Keratinocyte (primary cell): Measurements from ENCODE around the gene ZNF70. TPM values are rescaled to one million over a fixed set of nuclear protein-coding genes. Genes with fewer than 3 reads are reported as not detected.
A peak's percentile ranks its signal among the peaks of the same experiment; 100 is the strongest.

ENCODE experiments used
- DNase-seq: peaks from one replicate; pipeline ENCODE4 v3.0.0-alpha.2; 2011; ENCODE audit warnings: low read depth, missing footprints, low spot score
- FAIRE-seq: peaks from 2 replicates; lab custom pipeline; 2011; peaks lifted over from hg19 to GRCh38; lab: Jason Lieb, UNC
- H2AFZ ChIP-seq: 2 replicates; pipeline ENCODE4 v1.6.0; 2012; ENCODE audit warnings: low read length, control low read depth, inconsistent platforms; ENCODE audit not compliant: control insufficient read depth
- H3K27ac ChIP-seq: 2 replicates; pipeline ENCODE4 v1.5.1; 2011; ENCODE audit warnings: low read length; ENCODE audit not compliant: control insufficient read depth, insufficient read depth
- H3K27me3 ChIP-seq: 3 replicates; pipeline ENCODE4 v1.6.0; 2011; ENCODE audit warnings: low read length; ENCODE audit not compliant: control insufficient read depth, insufficient read depth; ENCODE audit errors: extremely low read depth
- H3K36me3 ChIP-seq, 2 experiments: 2 replicates in 1 of 2; 3 replicates in 1 of 2; pipeline ENCODE4 v1.5.1; 2011; ENCODE audit warnings: low read length in 2 of 2, mild to moderate bottlenecking in 1 of 2; ENCODE audit not compliant: control insufficient read depth in 2 of 2, insufficient read depth in 2 of 2; ENCODE audit errors: extremely low read depth in 1 of 2
- H3K4me1 ChIP-seq: 3 replicates; pipeline ENCODE4 v1.5.1; 2011; ENCODE audit warnings: low read length; ENCODE audit not compliant: control insufficient read depth, insufficient read depth; ENCODE audit errors: extremely low read depth
- H3K4me2 ChIP-seq: 3 replicates; pipeline ENCODE4 v1.6.0; 2011; ENCODE audit warnings: low read depth, low read length; ENCODE audit not compliant: control insufficient read depth, insufficient read depth; ENCODE audit errors: extremely low read depth
- H3K4me3 ChIP-seq, 3 experiments: fragments of 200-600 bp in 1 of 3; sonication (generic) in 1 of 3; 2 replicates in 2 of 3; 3 replicates in 1 of 3; pipeline ENCODE4 v1.5.1; 2011 to 2016; ENCODE audit warnings: low read length in 3 of 3, mild to moderate bottlenecking in 3 of 3, control low read depth in 2 of 3, inconsistent platforms in 1 of 3, low read depth in 1 of 3, mixed read lengths in 1 of 3, mixed run types in 1 of 3, moderate library complexity in 1 of 3; ENCODE audit not compliant: control insufficient read depth in 2 of 3, insufficient read depth in 2 of 3; ENCODE audit errors: extremely low read depth in 1 of 3
- H3K79me2 ChIP-seq: 2 replicates; pipeline ENCODE4 v1.6.0; 2012; ENCODE audit warnings: low read length; ENCODE audit not compliant: control insufficient read depth, insufficient read depth
- H3K9ac ChIP-seq: 3 replicates; pipeline ENCODE4 v1.6.0; 2011; ENCODE audit warnings: low read length; ENCODE audit not compliant: control insufficient read depth, insufficient read depth; ENCODE audit errors: extremely low read depth
- H3K9me1 ChIP-seq: 3 replicates; pipeline ENCODE4 v1.6.0; 2011; ENCODE audit warnings: low read length; ENCODE audit not compliant: control insufficient read depth, insufficient read depth; ENCODE audit errors: extremely low read depth
- H3K9me3 ChIP-seq: 2 replicates; pipeline ENCODE4 v1.5.1; 2012; ENCODE audit warnings: low read depth, low read length; ENCODE audit not compliant: control insufficient read depth
- H4K20me1 ChIP-seq: 3 replicates; pipeline ENCODE4 v1.6.0; 2011; ENCODE audit warnings: low read length; ENCODE audit not compliant: control insufficient read depth, insufficient read depth; ENCODE audit errors: extremely low read depth
- CTCF ChIP-seq, 3 experiments: IDR thresholded peaks in 1 of 3; conservative IDR thresholded peaks in 1 of 3; optimal IDR thresholded peaks in 1 of 3; 2 replicates in 2 of 3; 3 replicates in 1 of 3; pipeline versions ENCODE3 to v1.5.1; 2011; ENCODE audit warnings: low read length in 3 of 3, mild to moderate bottlenecking in 3 of 3, moderate library complexity in 2 of 3, control low read depth in 1 of 3, inconsistent platforms in 1 of 3; ENCODE audit not compliant: insufficient read depth in 2 of 3; ENCODE audit errors: extremely low read depth in 1 of 3
- EZH2 ChIP-seq: IDR thresholded peaks from one replicate; pipeline ENCODE4 v1.6.1; 2012; ENCODE audit warnings: inconsistent platforms, mild to moderate bottlenecking, low read length, moderate library complexity
- dilution Hi-C: fragments of 300-500 bp; cut with MboI; formaldehyde crosslinking; loops from one replicate; pipeline ENCODE4 v1.7.0; 2020; ENCODE audit warnings: low sequenced_read_pairs; ENCODE audit not compliant: extremely low pct_ligation_motif_present
- polyA plus RNA-seq, 5 experiments: library from polyadenylated mRNA; depleted of rRNA in 3 of 5; stranded (reverse) in 3 of 5; stranded (forward) in 1 of 5; unstranded in 1 of 5; fragments of >200 nt; gene quantifications; 1 replicate in 1 of 5; 2 replicates in 3 of 5; 3 replicates in 1 of 5; pipeline versions ENCODE4 v1.2.1 to v1.2.3, GENCODE V29; 2011 to 2012; ENCODE audit warnings: missing spikeins in 2 of 5, low read depth in 1 of 5, low replicate concordance in 1 of 5

The ZNF70 gene
- polyA plus RNA-seq, 1 donor (not counting 4 experiments of a cell fraction or from before 2014, with no cell fraction given) = 0.55 TPM

GRCh38 chr22:23777776-23778576, 27.1 kb upstream of the ZNF70 start:
- Histone ChIP-seq H3K9me3 (no peaks in the 10 kb centered on the region), H4K20me1 (no peaks in the 10 kb centered on the region), H3K27me3 (peaks cover 11% of the 10 kb centered on the region), H3K4me3 (no peak overlapping the region), H3K9ac (no peak overlapping the region), H3K9me1 (no peaks in the 10 kb centered on the region), H3K36me3 (no peaks in the 10 kb centered on the region), H3K27ac (no peak overlapping the region), H3K4me1 (peaks cover 21% of the 10 kb centered on the region), H3K4me2 (no peak overlapping the region), H3K79me2 (no peaks in the 10 kb centered on the region), H2AFZ (no peak overlapping the region)
- dilution Hi-C loops = no loop called here
- FAIRE-seq = no peak
- TF ChIP-seq CTCF (optimal IDR thresholded peaks at IDR 0.05 in 1 of 3, IDR thresholded peaks at IDR 0.05 in 1 of 3, conservative IDR thresholded peaks at IDR 0.05 in 1 of 3; ENCODE audit: extremely low read depth in 1 of 3, insufficient read depth in 2 of 3, low read length in 3 of 3) = no peak
- TF ChIP-seq EZH2 = no peak
- no peak for DNase-seq

- dilution Hi-C loops = no loop called here
- H3K4me2 ChIP-seq = no peak overlapping the region
- DNase-seq (no peak), FAIRE-seq (no peak)
- no peaks in the 10 kb centered on the region for H3K9me3 ChIP-seq
- H3K79me2 ChIP-seq = no peaks in the 10 kb centered on the region
- H3K4me3 ChIP-seq = no peak overlapping the region
- H2AFZ ChIP-seq = no peak overlapping the region
- no peak overlapping the region for H3K9ac ChIP-seq
- H4K20me1 ChIP-seq = no peaks in the 10 kb centered on the region
- H3K9me1 ChIP-seq = no peaks in the 10 kb centered on the region
- no peaks in the 10 kb centered on the region for H3K36me3 ChIP-seq
- H3K27me3 ChIP-seq = peaks cover 16% of the 10 kb centered on the region
- H3K4me1 ChIP-seq = peaks cover 12% of the 10 kb centered on the region
- H3K27ac ChIP-seq = no peak overlapping the region
- TF ChIP-seq EZH2 = no peak
- TF ChIP-seq CTCF (optimal IDR thresholded peaks at IDR 0.05 in 1 of 3, IDR thresholded peaks at IDR 0.05 in 1 of 3, conservative IDR thresholded peaks at IDR 0.05 in 1 of 3; ENCODE audit: extremely low read depth in 1 of 3, insufficient read depth in 2 of 3, low read length in 3 of 3) = peak in 1 of 3 experiments; percentile 13
Measured at GRCh38 chr22:23775779-23776375, 25.0 kb upstream of the ZNF70 start.
